ENCODE results near the gene SORBS1.

Gene SORBS1

DNA sequence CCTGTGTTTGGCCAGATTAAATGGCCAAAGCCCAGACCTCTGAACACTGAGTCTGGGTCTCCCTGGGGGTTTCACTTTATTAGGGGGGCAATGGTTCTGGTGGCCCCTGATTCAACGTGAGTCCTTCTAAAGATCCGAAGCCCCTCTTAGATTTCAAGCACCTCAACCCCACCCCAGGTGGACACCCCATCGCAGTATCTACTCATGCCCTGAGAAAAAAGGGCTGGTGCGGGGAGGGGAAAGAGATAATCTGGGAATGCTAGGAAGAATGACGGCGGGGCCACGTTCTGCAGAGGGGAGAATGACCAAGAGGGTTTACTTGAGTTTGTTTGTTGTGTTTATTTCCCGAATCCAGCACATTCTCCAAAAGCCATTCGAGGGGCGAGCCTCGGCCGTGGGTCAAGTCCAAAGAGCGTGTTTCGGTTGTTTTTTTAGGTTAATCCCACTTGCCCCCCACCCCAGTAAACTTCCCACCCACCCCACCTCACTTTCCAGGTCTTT lies 271.2 kb downstream of the SORBS1 start:
- DNase-seq (ENCODE audit: low read depth): no peak

DNA sequence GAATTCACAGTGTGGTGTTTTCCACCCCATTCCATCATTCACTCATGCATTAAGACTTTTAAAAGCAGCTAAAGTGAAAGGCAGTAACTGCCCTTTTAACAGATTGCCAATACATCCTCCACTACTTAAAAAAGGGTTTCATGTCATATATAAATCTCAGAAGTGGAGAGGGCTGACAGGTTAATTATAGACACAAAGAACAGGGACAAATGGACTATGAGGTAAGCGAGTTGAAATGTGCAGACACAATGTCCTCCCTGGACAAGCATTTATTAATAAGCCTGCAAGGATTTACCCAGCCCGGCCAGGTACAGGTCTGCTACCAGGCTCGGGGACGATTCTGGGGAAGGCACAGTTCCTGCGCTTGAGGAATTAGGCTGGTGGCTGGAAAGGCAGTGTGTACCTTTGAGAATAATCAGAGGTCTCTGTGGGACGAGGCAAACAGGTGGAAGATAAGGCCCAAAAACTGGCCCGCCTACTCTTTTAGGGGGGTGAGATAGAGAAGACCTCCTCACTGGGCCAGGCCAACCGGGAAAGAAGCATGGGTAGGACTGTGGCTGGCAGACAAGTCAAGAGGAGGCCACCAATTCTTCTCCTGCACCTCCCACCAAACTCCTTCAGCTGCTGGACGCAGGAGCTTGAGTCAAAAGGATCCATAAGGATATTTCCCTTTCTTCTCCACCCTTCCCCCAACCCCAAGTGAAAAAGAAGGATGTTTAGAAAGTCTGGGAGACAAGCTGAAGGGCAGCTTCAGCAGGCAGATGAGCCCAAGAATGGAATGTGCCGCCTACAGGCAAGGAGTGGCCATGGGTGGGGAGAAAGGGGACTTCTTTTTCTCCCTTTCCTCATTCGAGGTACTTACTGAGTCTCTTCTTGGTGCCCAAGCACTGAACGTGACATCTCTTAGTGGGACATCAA lies 271.9 kb downstream of the SORBS1 start:
- DNase-seq (ENCODE audit: low read depth): no peak

DNA sequence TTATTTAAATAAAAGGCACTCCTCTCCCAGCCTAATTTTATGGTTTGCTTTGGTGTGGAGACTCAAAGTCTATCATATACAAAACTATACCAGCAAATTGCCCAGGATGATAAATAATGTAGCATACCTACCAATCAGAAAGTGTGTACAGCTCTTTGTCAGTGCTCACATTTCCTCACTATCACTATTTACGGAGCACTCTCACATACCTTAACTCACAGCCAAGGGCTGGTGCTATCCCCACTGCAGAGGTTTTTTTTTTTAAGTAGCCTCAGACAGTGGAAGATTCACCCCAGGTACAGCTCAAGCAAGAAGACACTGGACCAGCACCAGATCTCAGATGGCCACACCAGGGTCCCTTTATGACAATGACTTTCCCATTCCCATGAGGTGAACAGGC lies 272.9 kb downstream of the SORBS1 start:
- DNase-seq (ENCODE audit: low read depth): no peak

DNA sequence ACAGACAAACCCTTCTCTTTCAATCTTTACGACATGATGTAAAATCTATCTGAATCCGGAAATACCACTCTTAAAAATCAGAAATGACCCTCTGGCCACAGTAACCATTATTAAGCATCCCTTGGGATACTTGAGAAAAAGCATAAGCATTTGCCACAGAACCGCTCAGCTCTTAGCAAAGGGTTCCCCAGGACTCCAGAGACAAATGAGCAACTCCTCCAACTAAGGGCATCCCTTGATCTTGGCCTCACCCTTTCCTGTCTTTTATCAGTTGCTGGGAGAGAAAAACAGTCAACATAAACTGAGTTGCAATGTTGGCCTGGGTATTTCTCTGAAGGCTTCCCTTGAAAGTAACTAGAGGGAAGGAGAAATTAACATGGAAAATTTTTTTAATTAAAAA lies 273.9 kb downstream of the SORBS1 start:
- no peak for DNase-seq (ENCODE audit: low read depth)

GRCh38 chr10:95286707-95287106 lies 274.5 kb downstream of the SORBS1 start:
- no peak for DNase-seq (ENCODE audit: low read depth)

DNA sequence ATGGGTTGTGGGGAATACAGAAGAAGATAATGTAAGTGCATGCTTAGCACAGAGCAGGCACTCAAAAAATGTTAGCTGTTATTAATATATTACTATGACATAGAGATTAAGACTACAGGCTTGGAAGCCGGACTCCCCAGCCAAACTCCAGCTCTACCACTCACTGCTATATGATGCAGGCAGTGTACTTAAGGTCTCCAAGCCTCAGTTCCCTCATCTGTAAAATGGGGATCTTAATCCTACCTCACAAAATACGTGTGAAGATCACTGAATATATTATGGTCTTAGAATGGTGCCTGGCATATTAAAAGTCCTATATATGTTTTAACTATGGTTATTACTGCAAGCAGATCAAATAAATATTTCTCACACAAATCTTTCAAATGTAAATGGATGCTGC lies 275.6 kb downstream of the SORBS1 start:
- DNase-seq (ENCODE audit: low read depth): no peak

DNA sequence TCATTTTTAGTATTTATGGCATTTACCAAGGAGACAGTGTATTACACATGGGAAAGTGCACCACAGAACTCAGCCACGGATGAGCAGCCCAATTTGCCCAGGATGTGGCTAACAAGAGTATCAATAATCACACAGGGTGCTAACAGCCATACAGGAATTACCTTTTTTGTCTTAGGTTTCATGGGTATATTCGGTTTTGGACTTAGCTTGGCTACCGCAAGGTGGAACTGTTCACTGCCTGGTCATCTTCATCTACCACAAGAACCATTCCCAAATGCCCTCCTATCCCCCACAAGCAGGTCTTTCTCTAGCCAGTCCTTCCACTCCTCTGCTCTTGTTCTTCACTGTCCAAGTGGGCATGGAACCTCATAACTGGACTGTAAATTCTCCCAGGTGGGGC lies 276.4 kb downstream of the SORBS1 start:
- DNase-seq (ENCODE audit: low read depth): no peak

GRCh38 chr10:95282107-95282506 lies 279.1 kb downstream of the SORBS1 start:
- no peak for DNase-seq (ENCODE audit: low read depth)

- DNase-seq (ENCODE audit: low read depth): no peak
Measured at GRCh38 chr10:95281206-95281605, 280.0 kb downstream of the SORBS1 start.

DNA sequence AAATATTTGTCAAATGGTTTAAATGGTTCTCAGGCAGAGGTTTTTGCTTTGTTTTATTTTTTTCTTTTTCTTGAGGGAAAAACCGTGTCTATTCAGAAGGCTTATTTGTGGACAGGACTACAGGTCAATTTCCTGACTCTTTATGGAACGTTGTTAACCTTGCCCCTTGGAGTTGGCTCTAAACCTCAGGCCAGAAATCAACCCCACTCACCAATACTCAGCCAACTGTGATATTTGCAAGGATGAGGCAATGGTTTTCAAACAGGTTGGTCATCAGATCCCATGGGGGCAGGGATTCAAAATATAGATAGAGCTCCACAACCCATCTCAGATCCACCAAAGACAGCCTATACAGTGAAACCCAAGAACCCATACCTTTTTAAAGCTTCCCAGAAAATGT lies 280.5 kb downstream of the SORBS1 start:
- DNase-seq (ENCODE audit: low read depth): no peak

GRCh38 chr10:95279042-95279820 lies 281.9 kb downstream of the SORBS1 start:
- no peak for DNase-seq (ENCODE audit: low read depth)

- no peak for DNase-seq (ENCODE audit: low read depth)
Measured at GRCh38 chr10:95278061-95278988, 282.8 kb downstream of the SORBS1 start.

GRCh38 chr10:95277614-95278013 lies 283.6 kb downstream of the SORBS1 start:
- DNase-seq (ENCODE audit: low read depth): no peak

GRCh38 chr10:95277201-95277570 lies 284.0 kb downstream of the SORBS1 start:
- DNase-seq (ENCODE audit: low read depth): no peak

GRCh38 chr10:95276367-95277200 lies 284.6 kb downstream of the SORBS1 start:
- no peak for DNase-seq (ENCODE audit: low read depth)

DNA sequence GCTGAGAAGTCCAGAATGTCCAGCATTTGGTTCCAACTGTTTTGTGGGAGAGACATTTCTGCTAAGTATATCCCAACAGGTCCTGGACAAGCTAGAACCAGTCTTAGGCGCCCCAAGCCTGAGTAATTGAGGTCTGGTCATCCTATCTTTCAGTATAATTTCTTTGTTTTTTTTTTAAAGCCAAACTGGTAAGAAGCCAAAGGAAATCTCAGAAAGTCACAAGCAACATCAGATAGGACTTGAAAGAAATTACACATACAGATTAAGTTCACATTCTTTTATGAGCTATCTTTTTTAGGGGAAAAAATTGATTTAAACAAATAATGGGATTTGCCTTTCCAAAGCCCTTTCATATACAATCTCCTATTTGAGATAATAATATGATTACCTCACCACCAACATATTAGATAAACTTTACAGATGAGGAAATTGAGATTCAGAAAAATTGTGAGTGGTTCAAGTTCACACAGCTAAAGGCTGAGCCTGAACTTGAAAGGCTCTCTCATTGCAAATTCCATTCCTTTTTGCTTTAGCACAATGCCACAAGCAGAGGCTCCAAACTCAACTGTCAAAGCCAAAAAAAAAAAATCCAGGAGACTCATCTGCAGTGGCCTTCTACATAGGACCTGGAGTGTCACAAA lies 285.3 kb downstream of the SORBS1 start:
- no peak for DNase-seq (ENCODE audit: low read depth)

DNA sequence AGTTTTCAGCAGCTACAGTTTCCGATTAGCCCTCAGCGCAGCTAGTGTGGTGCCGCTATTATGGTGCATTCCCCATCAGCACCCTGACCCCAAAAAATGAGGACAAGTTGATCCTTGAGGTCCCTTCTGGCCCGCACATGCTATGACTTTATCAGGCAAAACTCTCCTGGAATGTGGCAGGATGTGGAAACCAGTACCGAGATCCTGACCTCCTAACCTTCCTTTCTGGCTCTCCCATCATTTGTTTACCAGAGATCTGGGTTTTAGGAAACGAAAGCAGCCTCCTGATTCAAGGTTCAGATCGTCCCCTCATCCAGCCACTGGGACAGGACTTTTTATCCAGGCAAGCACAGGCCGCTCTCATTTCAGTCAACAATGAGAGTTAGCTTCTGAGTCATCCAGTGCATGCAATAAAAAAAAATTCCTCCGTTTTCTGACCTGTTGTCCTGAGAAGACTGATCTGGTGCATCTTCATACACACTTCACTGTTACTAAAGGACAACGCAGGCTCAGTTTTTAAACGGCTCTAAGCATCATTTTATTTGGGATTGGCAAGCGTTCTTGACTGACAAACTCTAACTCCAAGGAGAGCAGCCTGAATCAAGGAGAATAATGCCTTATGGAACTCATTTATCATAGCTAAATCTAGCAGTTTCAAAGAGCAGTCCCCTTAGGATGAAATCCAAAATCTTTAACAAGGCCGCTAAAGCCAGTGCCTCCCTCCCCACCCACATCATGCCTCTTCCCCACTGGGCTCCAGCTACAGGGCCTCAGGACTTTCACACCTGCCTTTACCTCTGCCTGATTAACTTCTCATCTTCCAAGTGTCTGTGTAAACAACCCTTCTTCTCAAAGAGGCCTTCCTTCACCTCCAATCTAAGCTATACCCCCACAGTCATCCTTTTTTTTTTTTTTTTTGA lies 287.5 kb downstream of the SORBS1 start:
- no peak for DNase-seq (ENCODE audit: low read depth)

GRCh38 chr10:95268438-95268837 lies 292.7 kb downstream of the SORBS1 start:
- no peak for DNase-seq (ENCODE audit: low read depth)

- DNase-seq (ENCODE audit: low read depth): no peak
Measured at GRCh38 chr10:95267251-95267650, 293.9 kb downstream of the SORBS1 start.
